Activated CD4-positive, alpha-beta T cell treated with anti-CD3 and anti-CD28 coated beads, Interleukin-2, amount 50 U/mL, for 4 hours (primary cell): ENCODE results near the gene RTP1.
"Not testable (repeated sequence)": the region's sequence is repeated elsewhere in the genome, so short reads cannot be mapped to it uniquely, and the experiment has no call there.

Experiments used
- DNase-seq, 2 experiments: peaks; one replicate each; pipeline ENCODE4 v3.0.0-alpha.2; 2020

RTP1 gene, protein sequence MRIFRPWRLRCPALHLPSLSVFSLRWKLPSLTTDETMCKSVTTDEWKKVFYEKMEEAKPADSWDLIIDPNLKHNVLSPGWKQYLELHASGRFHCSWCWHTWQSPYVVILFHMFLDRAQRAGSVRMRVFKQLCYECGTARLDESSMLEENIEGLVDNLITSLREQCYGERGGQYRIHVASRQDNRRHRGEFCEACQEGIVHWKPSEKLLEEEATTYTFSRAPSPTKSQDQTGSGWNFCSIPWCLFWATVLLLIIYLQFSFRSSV

DNA sequence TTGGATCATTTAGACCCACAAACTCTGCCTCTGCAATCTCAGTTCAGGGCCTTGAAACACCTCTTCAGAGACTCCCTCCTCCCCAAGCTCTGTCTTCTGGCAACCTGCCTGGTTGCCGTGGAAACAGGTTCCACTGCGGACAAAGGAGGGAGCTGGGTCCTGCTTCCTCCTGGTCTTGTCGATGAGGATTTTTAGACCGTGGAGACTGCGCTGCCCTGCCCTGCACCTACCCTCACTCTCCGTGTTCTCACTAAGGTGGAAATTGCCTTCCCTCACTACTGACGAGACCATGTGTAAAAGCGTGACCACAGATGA is at the start of gene RTP1:
TSS of gene RTP1 (plus strand) at position 152 of the 315 bp plus-strand sequence. CDS start at position 182, 30 bp downstream.
- DNase-seq, result no peak

DNA sequence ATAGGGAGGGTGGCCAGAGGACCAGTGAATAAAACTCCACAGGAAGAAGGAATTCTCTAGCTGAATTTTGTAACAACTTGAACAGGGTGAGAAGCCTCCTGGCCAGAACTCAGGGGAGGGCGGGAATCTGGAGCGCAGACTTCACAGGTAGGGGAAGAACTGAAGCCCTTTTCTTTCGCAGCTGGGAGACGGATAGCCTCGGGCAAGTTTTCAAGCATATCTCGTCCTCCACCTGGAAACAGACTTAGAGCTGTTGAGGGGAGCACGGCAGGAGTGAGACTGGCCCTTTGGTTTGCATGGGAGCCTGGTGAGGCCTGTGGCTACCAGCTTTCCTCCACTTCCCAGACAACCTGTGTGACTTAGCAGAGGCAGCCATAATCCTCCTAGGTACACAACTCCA is 47.1 kb upstream of the RTP1 start:
- no peak for DNase-seq

DNA sequence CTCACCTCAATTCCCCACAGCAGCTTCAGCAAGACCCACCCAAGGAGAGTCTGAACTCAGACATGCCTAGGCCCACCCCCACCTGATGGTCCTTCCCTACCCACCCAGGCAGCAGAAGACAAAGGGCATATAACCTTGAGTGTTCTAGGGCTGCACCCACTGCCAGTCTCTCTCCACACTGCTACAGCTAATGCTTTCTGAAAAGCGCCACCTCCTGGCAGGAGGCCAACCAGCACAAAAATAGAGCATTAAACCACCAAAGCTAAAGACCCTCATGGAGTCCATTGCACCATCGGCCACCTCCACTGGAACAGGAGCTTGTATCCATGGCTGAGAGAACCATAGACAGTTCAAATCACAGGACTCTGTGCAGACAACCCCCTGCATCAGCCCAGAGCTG is 46.7 kb upstream of the RTP1 start:
- peak; percentile 57 to 67 for DNase-seq

DNA sequence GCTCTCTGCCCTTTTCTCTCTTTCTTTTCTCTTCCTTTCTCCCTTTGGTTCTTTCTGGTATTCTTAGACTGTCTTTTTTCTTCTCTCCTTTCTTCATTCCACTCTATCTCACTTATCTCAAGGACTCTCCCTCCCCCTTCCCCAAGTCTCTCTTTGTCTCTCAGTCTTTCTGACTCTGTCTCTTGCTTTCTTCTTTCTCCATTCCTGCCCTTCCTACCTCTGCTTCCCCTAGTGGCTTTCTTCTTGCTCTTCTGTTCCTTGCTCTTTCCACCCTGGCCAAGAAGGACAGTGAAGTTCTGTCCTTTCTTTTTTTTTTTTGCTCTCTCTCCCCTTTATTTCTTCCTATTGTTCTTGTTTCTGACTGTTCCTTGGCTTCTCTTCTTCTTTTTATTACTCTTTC is 35.7 kb upstream of the RTP1 start:
- DNase-seq, result no peak

DNA sequence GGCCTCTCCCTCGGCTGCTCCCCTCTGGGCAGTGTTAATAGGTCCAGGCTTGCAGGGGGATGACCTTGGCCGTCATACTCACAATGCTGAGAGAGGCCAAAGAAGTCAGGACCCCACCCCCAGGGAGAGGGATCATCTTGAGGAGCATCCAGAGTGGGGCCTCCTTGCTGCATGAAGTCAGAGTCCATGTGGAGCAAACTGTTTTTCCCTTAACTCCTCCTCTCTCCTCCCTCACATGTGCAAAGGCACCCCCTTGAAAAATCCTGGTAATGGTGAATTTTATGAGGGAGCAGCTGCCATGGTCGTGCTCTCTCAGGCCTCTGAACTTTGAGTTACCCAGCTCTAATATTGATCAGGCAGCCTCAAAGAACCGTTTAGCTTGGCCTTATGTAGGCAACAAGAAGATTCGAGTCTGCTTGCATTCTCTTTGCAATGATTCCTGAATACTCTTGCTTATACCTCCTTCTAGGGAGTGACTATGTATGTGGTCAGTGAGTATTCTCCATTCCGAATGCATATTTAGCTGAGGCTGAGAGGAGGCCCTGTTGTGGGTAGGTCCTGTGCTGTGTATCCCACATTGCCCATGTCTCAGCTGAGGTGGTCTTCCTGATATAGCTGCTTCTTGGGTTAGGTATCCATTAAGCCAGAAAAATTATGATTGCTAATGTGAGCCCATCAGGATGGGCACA is 34.9 kb upstream of the RTP1 start:
- no peak for DNase-seq

DNA sequence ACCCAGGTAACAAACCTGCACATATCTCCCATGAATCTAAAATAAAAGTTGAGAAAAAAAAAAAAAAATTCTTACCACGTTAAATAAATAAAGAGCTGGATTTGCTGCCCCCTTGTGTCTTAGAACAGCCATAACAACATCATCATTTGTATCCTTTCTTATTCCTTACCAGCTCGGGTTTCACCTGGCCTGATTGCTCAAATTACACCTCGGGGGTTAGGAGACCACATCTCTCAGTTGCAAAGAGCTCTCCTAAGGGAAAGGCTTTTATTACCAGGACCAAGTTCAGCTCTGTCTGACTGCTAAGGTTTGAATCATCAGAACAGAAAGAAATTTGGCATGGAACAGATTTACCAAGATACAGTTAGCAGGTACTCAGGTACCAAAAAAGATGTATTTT is 32.1 kb upstream of the RTP1 start:
- DNase-seq, result peak; percentile 16 to 18

DNA sequence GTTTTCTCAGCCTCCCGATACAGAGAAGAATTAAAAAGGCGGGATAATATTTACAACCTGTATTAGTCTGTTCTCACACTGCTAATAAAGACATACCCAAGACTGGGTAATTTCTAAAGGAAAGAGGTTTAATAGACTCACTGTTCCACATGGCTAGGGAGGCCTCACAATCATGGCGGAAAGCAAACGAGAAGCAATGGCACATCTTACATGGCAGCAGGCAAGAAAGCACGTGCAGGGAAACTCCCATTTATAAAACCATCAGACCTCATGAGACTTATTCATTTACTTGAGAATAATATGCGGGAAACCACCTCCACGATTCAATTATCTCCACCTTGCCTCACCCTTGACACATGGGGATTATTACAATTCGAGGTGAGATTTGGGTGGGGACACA is 30.5 kb upstream of the RTP1 start:
- DNase-seq, result no peak

DNA sequence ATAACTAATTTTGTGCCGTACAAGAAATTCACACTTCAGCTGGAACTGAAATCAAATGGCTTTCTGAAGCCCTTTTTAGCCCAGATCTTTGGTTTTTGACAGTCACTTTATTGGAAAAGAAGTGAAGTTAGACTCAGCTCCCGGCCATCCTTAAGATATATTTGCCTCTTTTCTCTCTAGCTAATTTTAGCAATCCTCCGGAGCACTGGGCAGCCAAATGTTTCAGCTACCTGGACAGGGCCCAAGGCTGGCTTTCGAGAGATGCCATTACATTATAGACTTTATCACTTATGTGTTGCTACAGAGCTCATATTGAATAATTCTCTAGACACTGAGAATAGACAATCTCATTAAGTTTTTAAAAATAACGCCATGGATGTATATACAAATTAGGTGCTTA is 29.5 kb upstream of the RTP1 start:
- no peak for DNase-seq

DNA sequence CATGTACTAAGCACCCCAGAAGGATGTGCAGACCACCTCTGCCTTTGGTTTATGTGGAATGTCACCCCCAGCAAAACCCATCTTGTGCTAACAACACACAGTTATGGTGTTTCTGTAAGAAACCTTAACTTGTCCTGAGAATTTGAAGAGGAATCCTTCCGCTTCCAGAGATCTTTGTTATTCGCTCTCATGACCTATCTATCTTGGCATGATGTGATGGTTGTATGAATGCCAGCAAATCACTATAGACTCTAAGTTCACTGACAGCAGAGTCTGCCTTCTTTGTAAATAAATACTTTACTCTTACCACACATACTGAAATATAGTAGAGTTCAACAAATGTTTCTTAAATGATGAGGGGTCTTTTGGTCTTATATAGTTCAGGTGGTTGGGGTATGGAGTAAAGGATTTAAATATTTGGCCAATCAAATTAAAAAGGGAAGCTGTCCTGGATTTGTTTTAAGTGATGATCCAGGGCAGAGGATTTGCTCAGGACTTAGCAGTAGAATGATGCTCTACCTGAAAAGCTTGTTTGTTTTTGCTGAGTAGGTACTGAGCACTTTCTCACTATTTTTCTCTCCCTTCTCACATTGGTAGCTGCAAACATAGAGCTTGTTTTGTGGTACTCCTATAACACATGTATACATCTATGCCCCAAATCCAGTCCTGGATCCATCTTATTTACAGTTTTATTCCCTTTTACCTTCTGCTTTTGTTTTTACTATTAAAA is 27.9 kb upstream of the RTP1 start:
- DNase-seq, result no peak

DNA sequence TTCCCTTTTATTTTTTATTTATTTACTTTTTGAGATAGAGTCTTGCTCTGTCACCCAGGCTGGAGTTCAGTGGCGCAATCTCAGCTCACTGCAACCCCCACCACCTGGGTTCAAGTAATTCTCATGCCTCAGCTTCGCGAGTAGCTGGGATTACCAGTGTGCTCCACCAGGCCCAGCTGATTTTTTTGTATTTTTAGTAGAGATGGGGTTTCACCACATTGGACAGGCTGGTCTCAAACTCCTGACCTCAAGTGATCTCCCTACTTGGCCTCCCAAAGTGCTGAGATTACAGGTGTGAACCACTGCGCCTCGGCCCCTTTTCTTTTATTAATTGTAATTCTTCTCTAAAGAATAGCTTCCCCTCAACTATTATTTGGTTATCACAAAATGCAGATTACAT is 26.4 kb upstream of the RTP1 start:
- DNase-seq, result not testable (repeated sequence)

DNA sequence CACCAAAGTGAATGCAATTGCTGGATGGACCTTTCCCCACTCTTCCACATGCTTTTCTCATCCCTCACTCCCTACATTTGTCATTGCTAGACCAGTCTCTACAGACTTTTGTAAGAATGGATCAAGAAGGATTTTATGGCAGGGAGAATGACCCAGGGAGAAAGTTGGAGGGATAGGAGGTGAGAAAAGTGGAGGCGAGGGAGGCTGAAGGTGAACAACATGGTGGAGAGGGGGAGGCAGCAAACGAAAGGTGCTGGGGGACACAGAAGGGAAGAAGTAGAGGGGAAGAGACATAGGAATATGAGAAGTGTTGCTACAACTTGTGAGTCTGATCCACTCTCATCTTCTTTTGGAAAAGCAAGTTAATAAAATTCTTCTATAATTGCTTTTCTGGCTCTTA is 24.4 kb upstream of the RTP1 start:
- DNase-seq, result no peak

DNA sequence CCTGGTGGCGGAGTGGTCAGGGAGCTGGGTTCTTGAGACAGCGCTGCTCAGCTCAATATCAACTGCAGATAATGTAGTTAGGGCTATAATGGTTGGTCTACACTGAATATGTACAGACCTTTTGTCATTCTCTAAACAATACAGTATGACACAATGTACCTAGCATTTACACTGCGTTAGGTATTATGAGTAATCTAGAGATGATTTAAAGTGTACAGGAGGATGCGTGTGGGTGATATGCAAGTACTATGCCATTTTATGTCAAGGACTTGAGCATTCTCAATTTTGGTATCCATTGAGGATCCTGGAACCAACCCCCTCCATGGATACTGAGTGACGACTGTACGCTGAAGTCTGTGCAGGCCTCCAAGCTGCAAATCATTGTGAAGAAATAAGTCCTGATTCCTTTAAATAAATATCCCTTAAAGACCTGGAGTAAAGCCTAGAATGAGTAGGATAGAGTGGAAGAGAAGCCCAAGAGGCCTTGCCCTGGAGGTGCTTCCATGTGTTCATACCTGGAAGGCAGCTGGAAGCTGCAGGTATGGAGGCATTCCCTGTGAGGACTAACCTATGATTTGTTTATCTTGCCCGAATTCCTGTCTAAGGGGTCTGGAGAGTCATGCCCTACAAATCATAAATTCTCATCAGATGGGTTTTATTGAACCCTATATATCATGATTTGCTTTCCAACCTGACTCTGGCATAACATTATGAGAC is 15.7 kb upstream of the RTP1 start:
- no peak for DNase-seq

DNA sequence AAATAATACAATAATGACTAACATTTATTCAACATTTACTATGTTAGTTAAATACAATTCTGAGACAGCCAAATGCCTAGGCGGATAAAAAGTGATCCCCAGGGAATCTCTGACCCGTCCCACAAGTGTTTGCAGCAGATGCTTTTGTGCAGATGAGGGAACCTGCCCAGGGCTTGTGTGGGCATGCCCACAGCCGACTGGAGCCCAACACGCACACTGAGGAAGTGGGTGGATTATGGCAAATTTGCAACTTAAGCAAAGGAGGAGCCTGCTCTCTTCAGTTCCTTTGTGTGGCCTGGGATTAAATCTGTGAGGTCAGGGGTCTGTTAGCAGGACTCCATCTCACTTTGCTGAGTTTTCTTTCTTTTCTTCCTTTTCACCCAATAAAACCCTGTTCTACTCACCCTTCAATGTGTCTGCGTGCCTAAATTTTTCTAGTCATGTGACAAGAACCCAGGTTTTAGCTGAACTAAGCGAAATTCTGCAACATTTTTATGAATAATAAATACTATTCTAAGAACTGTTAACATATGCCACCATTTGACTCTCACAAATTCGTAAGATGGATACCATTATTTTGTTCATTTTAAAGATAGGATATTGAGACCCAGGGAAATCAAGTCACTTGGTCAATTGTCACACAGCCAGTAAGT is 13.9 kb upstream of the RTP1 start:
- no peak for DNase-seq

DNA sequence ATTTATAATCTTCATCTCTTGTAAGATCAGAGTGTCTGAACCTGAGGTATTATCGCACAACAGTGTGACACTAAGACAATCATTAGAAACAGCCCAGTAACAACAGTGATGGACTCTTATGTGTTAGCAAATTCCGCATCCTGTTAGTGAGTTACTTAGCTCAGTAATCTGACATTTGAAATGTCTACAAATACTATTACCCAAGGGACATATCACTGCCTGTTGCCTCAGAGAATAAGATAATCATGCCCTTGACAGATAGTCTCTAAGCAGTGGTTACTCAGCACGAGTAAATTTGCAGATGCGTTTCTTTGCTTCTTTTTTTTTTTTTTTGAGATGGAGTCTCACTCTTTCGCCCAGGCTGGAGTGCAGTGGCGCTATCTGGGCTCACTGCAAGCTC is 13.4 kb upstream of the RTP1 start:
- DNase-seq, result no peak

DNA sequence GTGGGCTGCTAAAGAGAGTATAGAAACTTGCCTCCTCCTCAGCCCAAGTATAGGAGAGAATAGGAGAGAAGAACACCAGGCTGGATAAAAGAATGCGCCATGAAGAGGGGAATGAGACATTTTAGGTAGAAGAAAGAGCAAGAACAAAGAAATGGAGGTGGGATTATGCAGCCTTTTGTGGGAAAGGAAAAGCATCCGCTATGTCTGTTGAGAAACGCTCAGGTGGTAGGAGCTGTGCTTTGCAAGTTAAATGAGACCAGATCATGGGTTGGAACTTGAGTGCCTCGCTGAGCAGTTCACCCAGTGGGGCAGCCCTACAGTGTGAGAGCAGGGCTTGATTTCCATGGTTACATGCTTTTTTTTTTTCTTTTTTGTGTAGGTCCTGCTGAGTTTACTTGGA is 11.5 kb upstream of the RTP1 start:
- no peak for DNase-seq

DNA sequence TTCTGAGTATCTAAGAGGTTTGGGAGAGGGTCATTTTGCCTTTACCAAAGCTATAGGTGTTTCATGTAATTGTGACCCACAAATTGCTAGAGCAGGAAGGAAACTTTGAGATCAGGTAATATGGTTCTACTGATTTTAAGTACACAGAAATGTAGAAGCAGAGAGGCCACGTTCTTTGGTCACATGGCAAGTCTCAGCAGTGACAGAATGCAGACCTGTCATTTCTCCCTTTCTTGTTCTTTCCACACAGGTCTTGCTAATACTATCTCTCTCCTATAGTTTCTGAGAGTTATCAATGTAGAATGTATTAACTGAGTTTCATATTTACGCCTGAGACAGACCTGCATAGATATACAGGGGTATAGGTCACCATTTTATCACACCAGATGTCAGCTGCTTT is 10.9 kb upstream of the RTP1 start:
- DNase-seq, result no peak

DNA sequence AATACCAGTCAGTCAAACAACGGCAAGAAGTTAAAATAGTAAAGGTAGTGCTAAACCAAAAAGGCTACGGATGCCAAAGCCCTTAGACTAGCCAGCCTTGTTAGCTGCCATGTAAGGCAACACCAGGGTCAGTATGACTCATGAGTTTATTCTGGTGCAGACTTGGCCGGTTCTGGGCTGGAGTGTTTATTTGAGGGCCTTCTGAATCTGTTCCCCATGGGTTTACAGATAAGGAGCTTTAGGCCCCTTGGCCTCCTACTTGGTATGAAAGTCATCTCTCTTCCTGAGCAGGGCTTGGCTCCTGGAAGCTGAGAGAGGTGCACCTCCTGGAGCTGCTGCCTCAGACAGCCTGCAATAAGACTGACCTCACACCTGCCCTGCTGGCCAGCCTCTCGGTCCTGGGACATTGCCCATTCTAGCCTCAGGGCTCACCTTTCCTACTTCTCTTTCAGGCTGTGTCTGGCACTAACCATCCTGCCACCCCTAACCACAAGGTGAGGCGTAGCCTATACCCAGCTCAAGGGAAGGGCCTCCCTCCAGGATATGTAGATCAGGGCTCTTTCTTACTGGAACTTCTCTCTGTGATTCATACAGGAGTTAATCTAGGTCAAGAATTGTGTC is 10.4 kb upstream of the RTP1 start:
- DNase-seq, result no peak

DNA sequence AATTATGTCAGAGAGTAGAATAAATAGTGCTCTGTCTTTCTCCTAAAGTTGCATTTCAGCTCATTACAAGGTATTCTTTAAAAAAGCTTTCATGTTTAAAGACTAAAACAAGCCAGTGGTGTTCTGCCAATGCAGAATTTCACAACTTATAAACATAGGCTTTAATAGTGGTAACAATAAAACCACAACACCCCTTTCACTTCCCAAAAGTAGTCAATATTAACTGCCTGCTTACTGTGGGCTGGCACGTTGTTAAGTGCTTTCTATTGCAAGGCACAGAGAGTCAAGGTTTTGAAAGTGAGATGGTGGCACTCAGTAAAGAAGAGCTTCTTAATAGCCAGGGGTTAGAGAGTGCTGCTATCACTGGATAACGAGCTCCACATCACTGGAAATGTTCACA is 8.4 kb upstream of the RTP1 start:
- DNase-seq, result no peak

DNA sequence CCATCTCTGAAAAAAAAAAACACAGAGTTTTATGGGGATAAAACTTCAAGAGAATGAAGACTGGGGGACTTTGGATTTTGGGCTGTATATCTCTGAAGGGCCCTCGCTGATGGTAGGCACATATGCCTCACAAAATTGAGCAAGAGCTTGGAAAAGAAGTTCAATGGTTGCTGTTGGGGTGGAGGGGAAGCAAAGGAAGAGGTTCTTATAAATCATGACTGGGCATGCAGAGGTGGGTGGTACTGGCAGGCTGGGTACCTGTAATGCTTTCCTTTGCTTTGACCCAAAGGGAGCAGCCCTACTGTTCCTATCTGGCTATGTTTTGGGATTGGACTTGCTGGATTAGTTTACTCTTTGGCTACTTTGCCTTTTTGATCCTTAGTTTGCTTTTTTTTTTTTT is 6.0 kb upstream of the RTP1 start:
- DNase-seq, result no peak

DNA sequence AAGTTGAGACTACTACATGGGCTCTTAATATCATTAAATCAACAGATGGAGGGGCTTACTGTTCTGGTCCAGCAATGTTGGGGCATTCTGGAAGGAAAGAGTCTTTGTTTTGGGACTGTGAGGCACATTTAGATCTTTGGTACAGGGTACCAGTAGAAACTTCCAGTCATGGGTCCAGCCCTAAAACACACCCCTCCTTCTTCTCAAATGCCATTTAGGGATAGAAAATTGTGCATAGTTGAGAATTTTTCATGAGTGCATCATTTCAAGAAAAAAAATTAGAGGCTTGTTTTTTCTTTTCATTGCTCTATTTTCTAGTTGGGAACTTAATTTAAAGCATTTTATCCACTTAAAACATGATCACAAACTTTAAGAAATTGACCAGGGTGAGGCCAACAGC is 4.1 kb upstream of the RTP1 start:
- DNase-seq, result no peak

DNA sequence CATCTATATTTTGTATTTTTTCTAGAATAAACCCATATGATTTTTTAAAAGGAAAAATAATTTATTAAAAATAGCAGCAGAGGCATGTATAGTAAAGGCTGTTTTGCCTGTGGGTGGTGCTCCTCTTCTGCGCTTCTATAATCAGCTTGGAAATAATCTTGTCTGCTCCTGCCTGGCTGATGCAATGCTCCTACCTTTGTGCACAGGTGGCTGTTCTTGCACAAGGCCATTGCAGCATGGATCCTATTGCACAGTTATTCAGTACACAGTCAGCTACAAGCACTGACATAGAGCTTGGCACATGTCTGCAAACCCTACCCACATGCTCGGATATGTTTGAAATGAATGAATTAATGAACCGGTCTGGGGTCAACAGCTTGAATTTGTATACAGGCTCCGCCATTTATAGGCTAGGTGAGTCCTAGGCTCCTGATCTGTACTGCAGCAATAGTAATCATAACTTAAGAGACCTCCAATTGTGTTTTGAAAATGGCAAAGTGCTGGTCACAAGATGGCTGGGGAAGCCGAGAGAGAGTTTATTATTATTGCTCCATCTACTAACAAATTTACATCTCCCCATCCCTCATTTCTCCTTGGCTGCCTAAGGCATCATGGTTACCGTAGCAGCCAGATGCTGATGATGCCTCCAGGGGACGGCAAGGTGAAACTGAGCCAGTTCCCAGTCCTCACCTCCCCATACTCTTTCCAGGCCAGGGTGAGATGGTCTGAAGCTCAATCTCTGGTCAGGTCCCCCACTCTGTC is 532 bp upstream of the RTP1 start:
- no peak for DNase-seq

DNA sequence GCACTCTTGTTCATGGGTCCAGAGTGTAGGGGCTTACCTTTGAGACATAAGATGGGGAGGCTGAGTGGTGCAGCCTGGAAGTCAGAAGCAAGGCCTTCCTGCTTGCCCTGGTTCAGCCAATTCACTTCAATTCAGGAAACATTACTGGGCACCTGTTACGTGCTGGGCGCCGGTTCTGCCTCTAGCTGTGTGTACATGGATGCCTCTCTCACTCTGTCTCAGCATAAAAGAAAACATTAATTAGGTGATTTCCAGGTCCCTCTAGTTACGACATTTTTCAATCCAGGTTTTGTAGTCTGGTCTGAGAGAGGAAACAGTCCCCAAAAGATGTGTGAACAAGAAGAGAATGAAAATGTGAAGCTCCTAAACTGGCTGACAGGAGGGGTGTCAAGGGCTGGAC is 1.2 kb downstream of the RTP1 start:
- no peak for DNase-seq
